Keratinocyte (primary cell): ENCODE results near the gene C12orf42. TPM values are rescaled to one million over a fixed set of nuclear protein-coding genes. Genes with fewer than 3 reads are reported as not detected.

Experiments used
- DNase-seq: peaks from one replicate; pipeline ENCODE4 v3.0.0-alpha.2; 2011; ENCODE audit warnings: low read depth, missing footprints, low spot score
- FAIRE-seq: peaks from 2 replicates; lab custom pipeline; 2011; peaks lifted over from hg19 to GRCh38; lab: Jason Lieb, UNC
- H2AFZ ChIP-seq: 2 replicates; pipeline ENCODE4 v1.6.0; 2012; ENCODE audit warnings: low read length, control low read depth, inconsistent platforms; ENCODE audit not compliant: control insufficient read depth
- H3K27ac ChIP-seq: 2 replicates; pipeline ENCODE4 v1.5.1; 2011; ENCODE audit warnings: low read length; ENCODE audit not compliant: control insufficient read depth, insufficient read depth
- H3K27me3 ChIP-seq: 3 replicates; pipeline ENCODE4 v1.6.0; 2011; ENCODE audit warnings: low read length; ENCODE audit not compliant: control insufficient read depth, insufficient read depth; ENCODE audit errors: extremely low read depth
- H3K36me3 ChIP-seq, 2 experiments: 2 replicates in 1 of 2; 3 replicates in 1 of 2; pipeline ENCODE4 v1.5.1; 2011; ENCODE audit warnings: low read length in 2 of 2, mild to moderate bottlenecking in 1 of 2; ENCODE audit not compliant: control insufficient read depth in 2 of 2, insufficient read depth in 2 of 2; ENCODE audit errors: extremely low read depth in 1 of 2
- H3K4me1 ChIP-seq: 3 replicates; pipeline ENCODE4 v1.5.1; 2011; ENCODE audit warnings: low read length; ENCODE audit not compliant: control insufficient read depth, insufficient read depth; ENCODE audit errors: extremely low read depth
- H3K4me2 ChIP-seq: 3 replicates; pipeline ENCODE4 v1.6.0; 2011; ENCODE audit warnings: low read depth, low read length; ENCODE audit not compliant: control insufficient read depth, insufficient read depth; ENCODE audit errors: extremely low read depth
- H3K4me3 ChIP-seq, 3 experiments: fragments of 200-600 bp in 1 of 3; sonication (generic) in 1 of 3; 2 replicates in 2 of 3; 3 replicates in 1 of 3; pipeline ENCODE4 v1.5.1; 2011 to 2016; ENCODE audit warnings: low read length in 3 of 3, mild to moderate bottlenecking in 3 of 3, control low read depth in 2 of 3, inconsistent platforms in 1 of 3, low read depth in 1 of 3, mixed read lengths in 1 of 3, mixed run types in 1 of 3, moderate library complexity in 1 of 3; ENCODE audit not compliant: control insufficient read depth in 2 of 3, insufficient read depth in 2 of 3; ENCODE audit errors: extremely low read depth in 1 of 3
- H3K79me2 ChIP-seq: 2 replicates; pipeline ENCODE4 v1.6.0; 2012; ENCODE audit warnings: low read length; ENCODE audit not compliant: control insufficient read depth, insufficient read depth
- H3K9ac ChIP-seq: 3 replicates; pipeline ENCODE4 v1.6.0; 2011; ENCODE audit warnings: low read length; ENCODE audit not compliant: control insufficient read depth, insufficient read depth; ENCODE audit errors: extremely low read depth
- H3K9me1 ChIP-seq: 3 replicates; pipeline ENCODE4 v1.6.0; 2011; ENCODE audit warnings: low read length; ENCODE audit not compliant: control insufficient read depth, insufficient read depth; ENCODE audit errors: extremely low read depth
- H3K9me3 ChIP-seq: 2 replicates; pipeline ENCODE4 v1.5.1; 2012; ENCODE audit warnings: low read depth, low read length; ENCODE audit not compliant: control insufficient read depth
- H4K20me1 ChIP-seq: 3 replicates; pipeline ENCODE4 v1.6.0; 2011; ENCODE audit warnings: low read length; ENCODE audit not compliant: control insufficient read depth, insufficient read depth; ENCODE audit errors: extremely low read depth
- CTCF ChIP-seq, 3 experiments: IDR thresholded peaks in 1 of 3; conservative IDR thresholded peaks in 1 of 3; optimal IDR thresholded peaks in 1 of 3; 2 replicates in 2 of 3; 3 replicates in 1 of 3; pipeline versions ENCODE3 to v1.5.1; 2011; ENCODE audit warnings: low read length in 3 of 3, mild to moderate bottlenecking in 3 of 3, moderate library complexity in 2 of 3, control low read depth in 1 of 3, inconsistent platforms in 1 of 3; ENCODE audit not compliant: insufficient read depth in 2 of 3; ENCODE audit errors: extremely low read depth in 1 of 3
- EZH2 ChIP-seq: IDR thresholded peaks from one replicate; pipeline ENCODE4 v1.6.1; 2012; ENCODE audit warnings: inconsistent platforms, mild to moderate bottlenecking, low read length, moderate library complexity
- dilution Hi-C: fragments of 300-500 bp; cut with MboI; formaldehyde crosslinking; loops from one replicate; pipeline ENCODE4 v1.7.0; 2020; ENCODE audit warnings: low sequenced_read_pairs; ENCODE audit not compliant: extremely low pct_ligation_motif_present
- polyA plus RNA-seq, 5 experiments: library from polyadenylated mRNA; depleted of rRNA in 3 of 5; stranded (reverse) in 3 of 5; stranded (forward) in 1 of 5; unstranded in 1 of 5; fragments of >200 nt; gene quantifications; 1 replicate in 1 of 5; 2 replicates in 3 of 5; 3 replicates in 1 of 5; pipeline versions ENCODE4 v1.2.1 to v1.2.3, GENCODE V29; 2011 to 2012; ENCODE audit warnings: missing spikeins in 2 of 5, low read depth in 1 of 5, low replicate concordance in 1 of 5

Gene C12orf42
- polyA plus RNA-seq, 1 donor (not counting 4 experiments of a cell fraction or from before 2014, with no cell fraction given), result 0.08 TPM

GRCh38 chr12:103336940-103337339, 158.8 kb downstream of the C12orf42 start:
- Histone ChIP-seq H4K20me1 (no peaks in the 10 kb centered on the region), H3K79me2 (no peaks in the 10 kb centered on the region), H3K27ac (no peak overlapping the region), H3K4me2 (no peak overlapping the region), H3K9me3 (no peaks in the 10 kb centered on the region), H3K9ac (no peak overlapping the region), H3K9me1 (no peaks in the 10 kb centered on the region), H3K36me3 (no peaks in the 10 kb centered on the region), H3K27me3 (no peaks in the 10 kb centered on the region), H3K4me3 (no peak overlapping the region), H2AFZ (no peak overlapping the region), H3K4me1 (no peaks in the 10 kb centered on the region)
- DNase-seq (no peak), FAIRE-seq (no peak)
- dilution Hi-C loops, result no loop called here
- TF ChIP-seq EZH2 (no peak), CTCF (optimal IDR thresholded peaks at IDR 0.05 in 1 of 3, IDR thresholded peaks at IDR 0.05 in 1 of 3, conservative IDR thresholded peaks at IDR 0.05 in 1 of 3; ENCODE audit: extremely low read depth in 1 of 3, insufficient read depth in 2 of 3, low read length in 3 of 3) (no peak)

GRCh38 chr12:103334466-103334865, 161.3 kb downstream of the C12orf42 start:
- no peak for FAIRE-seq
- TF ChIP-seq EZH2, result no peak
- TF ChIP-seq CTCF (optimal IDR thresholded peaks at IDR 0.05 in 1 of 3, IDR thresholded peaks at IDR 0.05 in 1 of 3, conservative IDR thresholded peaks at IDR 0.05 in 1 of 3; ENCODE audit: extremely low read depth in 1 of 3, insufficient read depth in 2 of 3, low read length in 3 of 3), result no peak
- no peak overlapping the region for H2AFZ ChIP-seq

More at GRCh38 chr12:103334466-103334865, 161.3 kb downstream of the C12orf42 start:
- Histone ChIP-seq H3K4me3 (no peak overlapping the region), H3K9me1 (no peaks in the 10 kb centered on the region), H3K79me2 (no peaks in the 10 kb centered on the region), H3K36me3 (no peaks in the 10 kb centered on the region), H4K20me1 (no peaks in the 10 kb centered on the region), H3K27me3 (no peaks in the 10 kb centered on the region), H3K4me1 (no peaks in the 10 kb centered on the region), H3K9ac (no peak overlapping the region), H3K4me2 (no peak overlapping the region), H3K27ac (no peak overlapping the region), H3K9me3 (no peaks in the 10 kb centered on the region)
- DNase-seq, result no peak
- dilution Hi-C loops, result no loop called here
